GM12801 (cell line): ENCODE results near the gene RAB3C.

ENCODE experiments used
- CTCF ChIP-seq: IDR thresholded peaks from one replicate; pipeline ENCODE4 v1.5.1; 2011; ENCODE audit warnings: control low read depth; ENCODE audit not compliant: insufficient read length; ENCODE audit errors: extremely low read depth

RAB3C gene

GRCh38 chr5:58875599-58875998 is 292.7 kb downstream of the RAB3C start:
- TF ChIP-seq CTCF, result no peak

GRCh38 chr5:58885260-58885659 is 302.4 kb downstream of the RAB3C start:
- TF ChIP-seq CTCF, result no peak

GRCh38 chr5:58886315-58887207 is 303.7 kb downstream of the RAB3C start:
- TF ChIP-seq CTCF, result no peak

GRCh38 chr5:58887311-58887710 is 304.4 kb downstream of the RAB3C start:
- no peak for TF ChIP-seq CTCF

GRCh38 chr5:58887721-58888409 is 305.0 kb downstream of the RAB3C start:
- TF ChIP-seq CTCF, result no peak

- TF ChIP-seq CTCF, result no peak
These were observed 307.4 kb downstream of the RAB3C start for GRCh38 chr5:58890265-58890664.

- no peak for TF ChIP-seq CTCF
These were observed 307.8 kb downstream of the RAB3C start for GRCh38 chr5:58890701-58891085.
